Astrocyte (in vitro differentiated cells and primary cell): ENCODE measurements around the gene UCP2. TPM values are rescaled to one million over a fixed set of nuclear protein-coding genes. Genes with fewer than 3 reads are reported as not detected.
A peak's percentile ranks its signal among the peaks of the same experiment; 100 is the strongest.

Source experiments
- DNase-seq: peaks from one replicate; pipeline ENCODE4 v3.0.0-alpha.2; 2010; ENCODE audit warnings: low read depth
- FAIRE-seq: peaks from 2 replicates; lab custom pipeline; 2011; peaks lifted over from hg19 to GRCh38; lab: Jason Lieb, UNC
- H2AFZ ChIP-seq: 2 replicates; pipeline ENCODE4 v1.6.0; 2012; ENCODE audit warnings: low read depth, low read length, inconsistent platforms
- H3K27ac ChIP-seq: 2 replicates; pipeline ENCODE4 v1.5.1; 2011; ENCODE audit warnings: low read depth, low read length, inconsistent platforms
- H3K27me3 ChIP-seq: 2 replicates; pipeline ENCODE4 v1.6.0; 2011; ENCODE audit warnings: low read length, inconsistent platforms; ENCODE audit not compliant: insufficient read depth
- H3K36me3 ChIP-seq: 2 replicates; pipeline ENCODE4 v1.5.1; 2011; ENCODE audit warnings: low read length, inconsistent platforms; ENCODE audit not compliant: insufficient read depth
- H3K4me1 ChIP-seq: 2 replicates; pipeline ENCODE4 v1.5.1; 2011; ENCODE audit warnings: low read length, inconsistent platforms; ENCODE audit not compliant: insufficient read depth
- H3K4me2 ChIP-seq: 2 replicates; pipeline ENCODE4 v1.6.0; 2012; ENCODE audit warnings: low read length, inconsistent platforms
- H3K4me3 ChIP-seq: 2 replicates; pipeline ENCODE4 v1.5.1; 2011; ENCODE audit warnings: low read depth, mild to moderate bottlenecking, low read length, inconsistent platforms; ENCODE audit not compliant: insufficient read depth
- H3K79me2 ChIP-seq: 2 replicates; pipeline ENCODE4 v1.6.0; 2012; ENCODE audit warnings: mild to moderate bottlenecking, low read length, inconsistent platforms; ENCODE audit not compliant: insufficient read depth
- H3K9ac ChIP-seq: 2 replicates; pipeline ENCODE4 v1.6.0; 2012; ENCODE audit warnings: mild to moderate bottlenecking, low read length, inconsistent platforms
- H3K9me3 ChIP-seq: 2 replicates; pipeline ENCODE4 v1.5.1; 2012; ENCODE audit warnings: low read depth, mild to moderate bottlenecking, low read length, inconsistent platforms; ENCODE audit not compliant: insufficient read depth
- H4K20me1 ChIP-seq: 2 replicates; pipeline ENCODE4 v1.6.0; 2012; ENCODE audit warnings: low read length, inconsistent platforms; ENCODE audit not compliant: insufficient read depth
- H3K27ac Mint-ChIP-seq: one replicate; pipeline ENCODE4 v1.8.0; 2021; ENCODE audit warnings: mild to moderate bottlenecking, mixed read lengths; ENCODE audit not compliant: unreplicated experiment
- H3K27me3 Mint-ChIP-seq: one replicate; pipeline ENCODE4 v1.8.0; 2021; ENCODE audit warnings: low read depth, mixed read lengths; ENCODE audit not compliant: unreplicated experiment
- H3K36me3 Mint-ChIP-seq: one replicate; pipeline ENCODE4 v1.8.0; 2021; ENCODE audit warnings: low read depth, mixed read lengths; ENCODE audit not compliant: unreplicated experiment
- H3K4me1 Mint-ChIP-seq: one replicate; pipeline ENCODE4 v1.8.0; 2021; ENCODE audit warnings: low read depth, mixed read lengths; ENCODE audit not compliant: unreplicated experiment
- H3K4me3 Mint-ChIP-seq: one replicate; pipeline ENCODE4 v1.8.0; 2021; ENCODE audit warnings: mild to moderate bottlenecking, moderate library complexity, mixed read lengths; ENCODE audit not compliant: unreplicated experiment
- H3K9me3 Mint-ChIP-seq: one replicate; pipeline ENCODE4 v1.8.0; 2021; ENCODE audit warnings: mild to moderate bottlenecking, mixed read lengths; ENCODE audit not compliant: unreplicated experiment
- EZH2 ChIP-seq: IDR thresholded peaks from 2 replicates; pipeline ENCODE4 v1.6.1; 2012; ENCODE audit warnings: mild to moderate bottlenecking, low read length, inconsistent platforms; ENCODE audit not compliant: insufficient read depth
- total RNA-seq: library from RNA; stranded (reverse); gene quantifications from 2 replicates; pipeline ENCODE4 v1.2.1, GENCODE V29; 2021
- TF ChIP-seq, protein P1 (sequence below): IDR thresholded peaks from 2 replicates; pipeline ENCODE4 v1.5.1; 2011; ENCODE audit warnings: low read depth, mild to moderate bottlenecking, inconsistent platforms, low read length, moderate library complexity; ENCODE audit not compliant: insufficient read depth

Gene UCP2
- total RNA-seq, 1 donor from 2014 or later, result 83.0 TPM

DNA sequence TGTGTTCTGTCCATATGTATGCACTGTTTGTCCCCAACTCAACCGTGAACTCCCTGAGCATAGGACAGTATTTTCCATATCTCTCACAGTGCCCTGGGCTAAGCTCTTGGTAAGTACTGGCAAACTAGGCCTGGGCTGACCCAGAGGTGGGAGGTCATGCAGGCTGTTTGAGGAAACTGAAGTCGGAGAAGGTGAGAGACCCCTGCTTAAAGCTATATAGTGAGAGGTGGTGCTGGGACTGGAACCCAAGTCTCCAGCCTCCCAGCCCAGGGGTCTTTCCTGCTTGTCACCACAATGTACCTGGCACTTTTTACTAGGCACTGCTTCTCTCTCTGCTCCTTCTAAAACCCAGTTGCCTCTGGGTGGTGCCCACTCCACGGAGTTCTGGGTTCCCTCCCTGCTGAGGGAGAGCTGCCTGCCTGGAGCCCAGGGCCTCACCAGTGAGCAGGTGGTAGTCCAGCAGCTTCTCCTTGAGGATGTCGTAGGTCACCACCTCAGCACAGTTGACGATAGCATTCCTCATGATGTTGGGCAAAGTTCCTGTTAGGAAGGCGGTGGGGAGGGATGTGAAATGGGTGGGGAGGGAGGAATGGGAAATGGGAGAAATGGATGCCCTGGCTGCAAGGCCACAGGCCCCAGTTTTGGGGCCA is 21.5 kb upstream of the UCP2 start:
- Histone ChIP-seq H3K27me3 (no peaks in the 10 kb centered on the region), H3K9me3 (no peaks in the 10 kb centered on the region), H3K36me3 (no peaks in the 10 kb centered on the region), H4K20me1 (no peaks in the 10 kb centered on the region), H3K79me2 (no peaks in the 10 kb centered on the region), H3K4me3 (no peak overlapping the region), H3K4me2 (no peak overlapping the region), H2AFZ (no peak overlapping the region), H3K4me1 (no peaks in the 10 kb centered on the region), H3K9ac (no peak overlapping the region), H3K27ac (no peak overlapping the region)
- no peak for TF ChIP-seq EZH2
- TF ChIP-seq, protein P1, sequence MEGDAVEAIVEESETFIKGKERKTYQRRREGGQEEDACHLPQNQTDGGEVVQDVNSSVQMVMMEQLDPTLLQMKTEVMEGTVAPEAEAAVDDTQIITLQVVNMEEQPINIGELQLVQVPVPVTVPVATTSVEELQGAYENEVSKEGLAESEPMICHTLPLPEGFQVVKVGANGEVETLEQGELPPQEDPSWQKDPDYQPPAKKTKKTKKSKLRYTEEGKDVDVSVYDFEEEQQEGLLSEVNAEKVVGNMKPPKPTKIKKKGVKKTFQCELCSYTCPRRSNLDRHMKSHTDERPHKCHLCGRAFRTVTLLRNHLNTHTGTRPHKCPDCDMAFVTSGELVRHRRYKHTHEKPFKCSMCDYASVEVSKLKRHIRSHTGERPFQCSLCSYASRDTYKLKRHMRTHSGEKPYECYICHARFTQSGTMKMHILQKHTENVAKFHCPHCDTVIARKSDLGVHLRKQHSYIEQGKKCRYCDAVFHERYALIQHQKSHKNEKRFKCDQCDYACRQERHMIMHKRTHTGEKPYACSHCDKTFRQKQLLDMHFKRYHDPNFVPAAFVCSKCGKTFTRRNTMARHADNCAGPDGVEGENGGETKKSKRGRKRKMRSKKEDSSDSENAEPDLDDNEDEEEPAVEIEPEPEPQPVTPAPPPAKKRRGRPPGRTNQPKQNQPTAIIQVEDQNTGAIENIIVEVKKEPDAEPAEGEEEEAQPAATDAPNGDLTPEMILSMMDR, result no peak
- peaks cover 2% of the 10 kb centered on the region for H3K27me3 Mint-ChIP-seq
- peaks cover 24% of the 10 kb centered on the region for H3K36me3 Mint-ChIP-seq
- DNase-seq (no peak), FAIRE-seq (no peak)
- H3K4me3 Mint-ChIP-seq, result no peak overlapping the region
- H3K27ac Mint-ChIP-seq, result peak overlapping the region; percentile 58
- H3K9me3 Mint-ChIP-seq, result no peaks in the 10 kb centered on the region
- no peaks in the 10 kb centered on the region for H3K4me1 Mint-ChIP-seq

DNA sequence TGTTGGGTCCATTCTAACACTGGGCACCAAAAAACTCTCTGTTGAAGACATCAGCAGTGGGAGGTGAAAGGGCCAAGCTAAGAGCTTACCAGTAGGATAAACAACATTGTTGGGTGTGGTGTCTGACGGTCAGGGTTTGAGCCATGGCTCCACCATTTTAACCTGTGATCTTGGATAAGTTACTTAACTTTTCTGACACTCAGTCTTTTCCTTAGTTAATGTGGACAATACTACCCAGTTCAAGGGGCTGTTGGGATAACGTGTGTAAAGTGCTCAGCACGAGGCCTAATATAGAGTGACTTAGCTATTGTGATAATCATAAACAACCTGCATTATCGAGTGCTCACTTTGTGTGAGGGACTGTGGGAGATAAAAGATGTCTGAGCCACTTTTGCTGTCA is 20.2 kb upstream of the UCP2 start:
- Mint-ChIP-seq H3K4me3 (no peak overlapping the region), H3K27me3 (peaks cover 2% of the 10 kb centered on the region), H3K27ac (no peak overlapping the region)

More for the DNA sequence above, 20.2 kb upstream of the UCP2 start:
- H3K27me3 ChIP-seq, result no peaks in the 10 kb centered on the region
- Mint-ChIP-seq H3K36me3 (peaks cover 21% of the 10 kb centered on the region), H3K4me1 (no peaks in the 10 kb centered on the region), H3K9me3 (no peaks in the 10 kb centered on the region)
- no peaks in the 10 kb centered on the region for H3K4me1 ChIP-seq
- H4K20me1 ChIP-seq, result no peaks in the 10 kb centered on the region
- FAIRE-seq (no peak), DNase-seq (no peak)
- no peaks in the 10 kb centered on the region for H3K79me2 ChIP-seq
- no peak overlapping the region for H2AFZ ChIP-seq
- no peak overlapping the region for H3K9ac ChIP-seq
- H3K4me2 ChIP-seq, result no peak overlapping the region
- no peaks in the 10 kb centered on the region for H3K36me3 ChIP-seq
- TF ChIP-seq, protein P1, result no peak
- no peak for TF ChIP-seq EZH2
- no peaks in the 10 kb centered on the region for H3K9me3 ChIP-seq
- no peak overlapping the region for H3K4me3 ChIP-seq
- H3K27ac ChIP-seq, result no peak overlapping the region
